Astrocyte (in vitro differentiated cells and primary cell): ENCODE data around the gene TLL2. TPM values are rescaled to one million over a fixed set of nuclear protein-coding genes. Genes with fewer than 3 reads are reported as not detected.

Experiments
- DNase-seq: peaks from one replicate; pipeline ENCODE4 v3.0.0-alpha.2; 2010; ENCODE audit warnings: low read depth
- FAIRE-seq: peaks from 2 replicates; lab custom pipeline; 2011; peaks lifted over from hg19 to GRCh38; lab: Jason Lieb, UNC
- H2AFZ ChIP-seq: 2 replicates; pipeline ENCODE4 v1.6.0; 2012; ENCODE audit warnings: low read depth, low read length, inconsistent platforms
- H3K27ac ChIP-seq: 2 replicates; pipeline ENCODE4 v1.5.1; 2011; ENCODE audit warnings: low read depth, low read length, inconsistent platforms
- H3K27me3 ChIP-seq: 2 replicates; pipeline ENCODE4 v1.6.0; 2011; ENCODE audit warnings: low read length, inconsistent platforms; ENCODE audit not compliant: insufficient read depth
- H3K36me3 ChIP-seq: 2 replicates; pipeline ENCODE4 v1.5.1; 2011; ENCODE audit warnings: low read length, inconsistent platforms; ENCODE audit not compliant: insufficient read depth
- H3K4me1 ChIP-seq: 2 replicates; pipeline ENCODE4 v1.5.1; 2011; ENCODE audit warnings: low read length, inconsistent platforms; ENCODE audit not compliant: insufficient read depth
- H3K4me2 ChIP-seq: 2 replicates; pipeline ENCODE4 v1.6.0; 2012; ENCODE audit warnings: low read length, inconsistent platforms
- H3K4me3 ChIP-seq: 2 replicates; pipeline ENCODE4 v1.5.1; 2011; ENCODE audit warnings: low read depth, mild to moderate bottlenecking, low read length, inconsistent platforms; ENCODE audit not compliant: insufficient read depth
- H3K79me2 ChIP-seq: 2 replicates; pipeline ENCODE4 v1.6.0; 2012; ENCODE audit warnings: mild to moderate bottlenecking, low read length, inconsistent platforms; ENCODE audit not compliant: insufficient read depth
- H3K9ac ChIP-seq: 2 replicates; pipeline ENCODE4 v1.6.0; 2012; ENCODE audit warnings: mild to moderate bottlenecking, low read length, inconsistent platforms
- H3K9me3 ChIP-seq: 2 replicates; pipeline ENCODE4 v1.5.1; 2012; ENCODE audit warnings: low read depth, mild to moderate bottlenecking, low read length, inconsistent platforms; ENCODE audit not compliant: insufficient read depth
- H4K20me1 ChIP-seq: 2 replicates; pipeline ENCODE4 v1.6.0; 2012; ENCODE audit warnings: low read length, inconsistent platforms; ENCODE audit not compliant: insufficient read depth
- H3K27ac Mint-ChIP-seq: one replicate; pipeline ENCODE4 v1.8.0; 2021; ENCODE audit warnings: mild to moderate bottlenecking, mixed read lengths; ENCODE audit not compliant: unreplicated experiment
- H3K27me3 Mint-ChIP-seq: one replicate; pipeline ENCODE4 v1.8.0; 2021; ENCODE audit warnings: low read depth, mixed read lengths; ENCODE audit not compliant: unreplicated experiment
- H3K36me3 Mint-ChIP-seq: one replicate; pipeline ENCODE4 v1.8.0; 2021; ENCODE audit warnings: low read depth, mixed read lengths; ENCODE audit not compliant: unreplicated experiment
- H3K4me1 Mint-ChIP-seq: one replicate; pipeline ENCODE4 v1.8.0; 2021; ENCODE audit warnings: low read depth, mixed read lengths; ENCODE audit not compliant: unreplicated experiment
- H3K4me3 Mint-ChIP-seq: one replicate; pipeline ENCODE4 v1.8.0; 2021; ENCODE audit warnings: mild to moderate bottlenecking, moderate library complexity, mixed read lengths; ENCODE audit not compliant: unreplicated experiment
- H3K9me3 Mint-ChIP-seq: one replicate; pipeline ENCODE4 v1.8.0; 2021; ENCODE audit warnings: mild to moderate bottlenecking, mixed read lengths; ENCODE audit not compliant: unreplicated experiment
- CTCF ChIP-seq: IDR thresholded peaks from 2 replicates; pipeline ENCODE4 v1.5.1; 2011; ENCODE audit warnings: low read depth, mild to moderate bottlenecking, inconsistent platforms, low read length, moderate library complexity; ENCODE audit not compliant: insufficient read depth
- EZH2 ChIP-seq: IDR thresholded peaks from 2 replicates; pipeline ENCODE4 v1.6.1; 2012; ENCODE audit warnings: mild to moderate bottlenecking, low read length, inconsistent platforms; ENCODE audit not compliant: insufficient read depth
- total RNA-seq: library from RNA; stranded (reverse); gene quantifications from 2 replicates; pipeline ENCODE4 v1.2.1, GENCODE V29; 2021

TLL2 gene
- total RNA-seq, 1 donor from 2014 or later: 7.6 TPM

DNA sequence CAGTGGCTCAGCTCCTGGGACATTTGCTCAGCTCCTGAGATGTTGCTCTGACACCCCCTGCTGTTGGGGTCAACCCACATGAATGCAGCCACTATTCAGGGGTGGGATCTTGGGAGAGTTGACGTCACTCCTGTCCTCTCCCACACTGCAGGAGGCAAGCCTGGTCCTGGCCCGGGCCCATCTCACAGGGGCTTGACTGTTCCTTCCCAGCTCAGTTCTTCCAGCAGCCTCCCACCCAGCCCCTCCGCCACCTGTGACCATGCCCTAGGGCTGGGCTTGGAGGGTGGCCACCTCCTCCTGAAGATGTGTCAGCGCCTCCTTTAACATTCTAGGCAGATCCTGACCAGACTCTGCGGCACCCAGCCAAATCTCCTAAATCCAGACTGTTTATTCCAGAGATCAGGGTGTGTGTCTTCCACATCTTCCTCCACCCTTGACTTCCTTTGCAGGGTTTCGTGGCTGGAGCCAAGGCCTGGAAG, 135.9 kb downstream of the TLL2 start:
- no peak overlapping the region for H3K9ac ChIP-seq
- no peak for DNase-seq
- H3K27me3 ChIP-seq: no peaks in the 10 kb centered on the region
- no peak overlapping the region for H3K27ac ChIP-seq
- no peaks in the 10 kb centered on the region for H3K79me2 ChIP-seq
- Mint-ChIP-seq H3K9me3 (no peaks in the 10 kb centered on the region), H3K27me3 (peaks cover 19% of the 10 kb centered on the region), H3K36me3 (peaks cover 6% of the 10 kb centered on the region), H3K27ac (no peak overlapping the region), H3K4me1 (peaks cover 9% of the 10 kb centered on the region), H3K4me3 (no peak overlapping the region)
- TF ChIP-seq EZH2 (no peak), CTCF (no peak)
- no peak overlapping the region for H3K4me3 ChIP-seq
- H3K36me3 ChIP-seq: no peaks in the 10 kb centered on the region
- H2AFZ ChIP-seq: no peak overlapping the region
- no peaks in the 10 kb centered on the region for H4K20me1 ChIP-seq
- no peak for FAIRE-seq
- no peak overlapping the region for H3K4me2 ChIP-seq
- H3K4me1 ChIP-seq: peaks cover 4% of the 10 kb centered on the region
- H3K9me3 ChIP-seq: no peaks in the 10 kb centered on the region

DNA sequence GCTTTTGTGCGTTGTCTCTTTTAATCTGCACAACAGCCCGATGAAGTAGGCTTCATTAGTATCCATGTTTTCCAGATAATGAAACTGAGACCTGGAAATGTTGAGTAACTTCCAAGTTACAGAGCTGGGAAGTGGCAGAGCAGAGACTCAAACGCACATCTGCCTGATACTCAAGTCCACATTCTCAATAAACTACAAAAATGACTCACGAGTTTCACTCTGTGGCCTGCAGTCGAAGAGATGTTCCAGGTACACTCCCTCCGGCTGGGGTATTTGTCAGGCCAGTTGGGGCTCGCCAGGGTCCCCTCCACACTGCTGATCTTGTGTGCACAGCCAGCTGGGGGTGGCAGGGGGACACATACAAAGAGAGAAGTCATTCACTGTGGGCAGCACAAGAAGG, 137.2 kb downstream of the TLL2 start:
- Mint-ChIP-seq H3K4me3 (no peak overlapping the region), H3K36me3 (peaks cover 3% of the 10 kb centered on the region), H3K4me1 (peaks cover 9% of the 10 kb centered on the region), H3K9me3 (no peaks in the 10 kb centered on the region), H3K27me3 (peaks cover 25% of the 10 kb centered on the region), H3K27ac (no peak overlapping the region)
- H3K4me3 ChIP-seq: no peak overlapping the region
- no peak for TF ChIP-seq EZH2
- TF ChIP-seq CTCF: no peak
- H3K79me2 ChIP-seq: no peaks in the 10 kb centered on the region
- no peaks in the 10 kb centered on the region for H3K36me3 ChIP-seq
- H3K4me1 ChIP-seq: peaks cover 4% of the 10 kb centered on the region
- no peak overlapping the region for H3K4me2 ChIP-seq
- H4K20me1 ChIP-seq: no peaks in the 10 kb centered on the region
- no peak for FAIRE-seq
- peaks cover 3% of the 10 kb centered on the region for H3K27me3 ChIP-seq
- no peaks in the 10 kb centered on the region for H3K9me3 ChIP-seq
- no peak overlapping the region for H3K9ac ChIP-seq
- DNase-seq: no peak
- no peak overlapping the region for H2AFZ ChIP-seq
- H3K27ac ChIP-seq: no peak overlapping the region

DNA sequence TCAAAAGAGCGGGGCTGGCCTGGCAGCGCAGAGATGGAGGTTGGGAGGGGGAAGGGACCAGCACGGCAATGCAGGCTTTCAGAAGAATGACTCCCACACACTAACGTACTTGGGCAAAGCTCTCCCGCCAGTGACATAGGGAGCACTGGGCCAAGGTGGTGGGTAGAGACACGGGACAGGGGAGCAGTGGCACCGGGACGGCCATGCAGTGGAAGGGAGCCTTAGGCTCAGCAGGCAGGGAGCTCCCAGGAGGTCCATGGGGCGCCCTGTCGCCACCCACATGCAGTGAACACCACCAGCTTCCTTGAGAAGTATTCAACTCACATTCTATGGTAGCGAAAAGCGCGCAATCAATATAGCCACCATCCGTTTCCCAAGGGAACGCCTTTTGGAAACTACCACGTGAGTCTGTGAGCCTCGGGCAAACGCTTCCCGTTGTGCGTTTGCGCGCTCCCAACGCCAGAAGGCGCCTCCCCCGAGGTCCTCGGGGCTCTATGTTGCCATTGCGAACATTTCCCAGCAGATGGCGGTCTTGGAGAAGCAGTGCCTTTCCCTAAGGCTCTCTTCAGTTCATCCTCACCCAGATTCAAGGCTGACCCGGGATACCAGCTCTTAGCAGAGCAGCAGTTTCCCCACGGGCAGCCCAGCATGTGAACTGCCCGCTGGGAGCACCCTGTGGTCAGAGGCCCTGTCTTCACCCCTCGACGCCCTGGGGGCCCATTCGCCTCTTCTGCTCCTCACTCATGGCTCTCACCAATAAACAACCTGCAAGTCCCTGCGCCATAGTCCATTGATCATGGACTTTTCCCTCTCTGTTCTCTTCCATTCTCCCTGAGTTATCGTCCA, 138.5 kb downstream of the TLL2 start:
- FAIRE-seq (peak; percentile 69), DNase-seq (peak; percentile 56)

More for the DNA sequence above, 138.5 kb downstream of the TLL2 start:
- H3K9ac ChIP-seq: peak overlapping the region; percentile 53
- H3K79me2 ChIP-seq: no peaks in the 10 kb centered on the region
- H3K4me2 ChIP-seq: peak overlapping the region; percentile 96
- Mint-ChIP-seq H3K9me3 (no peaks in the 10 kb centered on the region), H3K27me3 (peaks cover 25% of the 10 kb centered on the region), H3K27ac (no peak overlapping the region), H3K4me3 (peak overlapping the region; percentile 72), H3K4me1 (peaks cover 4% of the 10 kb centered on the region), H3K36me3 (peaks cover 3% of the 10 kb centered on the region)
- no peaks in the 10 kb centered on the region for H3K9me3 ChIP-seq
- peak overlapping the region; percentile 99 for H2AFZ ChIP-seq
- H3K4me3 ChIP-seq: peak overlapping the region; percentile 61
- H3K4me1 ChIP-seq: peaks cover 4% of the 10 kb centered on the region
- TF ChIP-seq CTCF: peak; percentile 98
- no peak for TF ChIP-seq EZH2
- H3K36me3 ChIP-seq: no peaks in the 10 kb centered on the region
- H3K27me3 ChIP-seq: peaks cover 3% of the 10 kb centered on the region
- H4K20me1 ChIP-seq: no peaks in the 10 kb centered on the region
- no peak overlapping the region for H3K27ac ChIP-seq
